ENCODE data around the gene SETD7.

GRCh38 chr4:139587446-139587845 lies 31.4 kb upstream of the SETD7 start:
- TF ChIP-seq FOXP2 (optimal IDR thresholded peaks at IDR 0.05; ENCODE audit: borderline replicate concordance, extremely low read depth, extremely low read length, insufficient read depth) (no peak), TAF1 (IDR thresholded peaks at IDR 0.05; ENCODE audit: borderline replicate concordance, insufficient read depth, low read length) (no peak), POLR2AphosphoS5 (IDR thresholded peaks at IDR 0.05; ENCODE audit: low read depth, low read length) (no peak), SIN3A (IDR thresholded peaks at IDR 0.05; ENCODE audit: borderline replicate concordance, insufficient read depth, low read length) (no peak), REST (IDR thresholded peaks at IDR 0.05; ENCODE audit: insufficient read depth in 1 of 2, low read depth in 2 of 2, low read length in 2 of 2) (no peak)
